ENCODE measurements around the gene MALSU1.

- TF ChIP-seq, protein P1, sequence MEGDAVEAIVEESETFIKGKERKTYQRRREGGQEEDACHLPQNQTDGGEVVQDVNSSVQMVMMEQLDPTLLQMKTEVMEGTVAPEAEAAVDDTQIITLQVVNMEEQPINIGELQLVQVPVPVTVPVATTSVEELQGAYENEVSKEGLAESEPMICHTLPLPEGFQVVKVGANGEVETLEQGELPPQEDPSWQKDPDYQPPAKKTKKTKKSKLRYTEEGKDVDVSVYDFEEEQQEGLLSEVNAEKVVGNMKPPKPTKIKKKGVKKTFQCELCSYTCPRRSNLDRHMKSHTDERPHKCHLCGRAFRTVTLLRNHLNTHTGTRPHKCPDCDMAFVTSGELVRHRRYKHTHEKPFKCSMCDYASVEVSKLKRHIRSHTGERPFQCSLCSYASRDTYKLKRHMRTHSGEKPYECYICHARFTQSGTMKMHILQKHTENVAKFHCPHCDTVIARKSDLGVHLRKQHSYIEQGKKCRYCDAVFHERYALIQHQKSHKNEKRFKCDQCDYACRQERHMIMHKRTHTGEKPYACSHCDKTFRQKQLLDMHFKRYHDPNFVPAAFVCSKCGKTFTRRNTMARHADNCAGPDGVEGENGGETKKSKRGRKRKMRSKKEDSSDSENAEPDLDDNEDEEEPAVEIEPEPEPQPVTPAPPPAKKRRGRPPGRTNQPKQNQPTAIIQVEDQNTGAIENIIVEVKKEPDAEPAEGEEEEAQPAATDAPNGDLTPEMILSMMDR (IDR thresholded peaks at IDR 0.05; ENCODE audit: low read depth, low read length, missing input control) = no peak
- no peak for TF ChIP-seq JUND (IDR thresholded peaks at IDR 0.05)
- TF ChIP-seq YY1 (IDR thresholded peaks at IDR 0.05) = no peak
- TF ChIP-seq REST (IDR thresholded peaks at IDR 0.05) = no peak
Measured at GRCh38 chr7:23292623-23293022, 6.5 kb upstream of the MALSU1 start.

All from liver (tissue), 3 donors.